Nephron (organoid): Measurements from ENCODE around the gene ZRSR2.

Experiments used
- H3K27ac Mint-ChIP-seq, 3 experiments: 2 replicates each; pipeline ENCODE4 v1.8.0; 2020; ENCODE audit warnings: mixed read lengths in 3 of 3, mild to moderate bottlenecking in 2 of 3, moderate library complexity in 1 of 3
- H3K27me3 Mint-ChIP-seq: 2 replicates; pipeline ENCODE4 v1.8.0; 2021; ENCODE audit warnings: low read depth, mild to moderate bottlenecking, moderate library complexity, mixed read lengths
- H3K36me3 Mint-ChIP-seq: 2 replicates; pipeline ENCODE4 v1.8.0; 2020; ENCODE audit warnings: low read depth, mixed read lengths
- H3K4me1 Mint-ChIP-seq: 2 replicates; pipeline ENCODE4 v1.8.0; 2020; ENCODE audit warnings: mixed read lengths
- H3K4me3 Mint-ChIP-seq, 3 experiments: 2 replicates each; pipeline ENCODE4 v1.8.0; 2020; ENCODE audit warnings: mild to moderate bottlenecking in 3 of 3, mixed read lengths in 3 of 3, moderate library complexity in 2 of 3
- H3K9me3 Mint-ChIP-seq: 2 replicates; pipeline ENCODE4 v1.8.0; 2020; ENCODE audit warnings: mixed read lengths
- TF ChIP-seq, protein P1 (sequence below), 3 experiments: fragments of 200-600 bp; sonication (generic); IDR thresholded peaks; one replicate each; pipeline ENCODE4 v1.5.0; 2021; ENCODE audit warnings: antibody characterized with exemption in 3 of 3; ENCODE audit not compliant: unreplicated experiment in 3 of 3

Gene ZRSR2

GRCh38 chrX:15813416-15813815 lies 23.1 kb downstream of the ZRSR2 start:
- TF ChIP-seq, protein P1, sequence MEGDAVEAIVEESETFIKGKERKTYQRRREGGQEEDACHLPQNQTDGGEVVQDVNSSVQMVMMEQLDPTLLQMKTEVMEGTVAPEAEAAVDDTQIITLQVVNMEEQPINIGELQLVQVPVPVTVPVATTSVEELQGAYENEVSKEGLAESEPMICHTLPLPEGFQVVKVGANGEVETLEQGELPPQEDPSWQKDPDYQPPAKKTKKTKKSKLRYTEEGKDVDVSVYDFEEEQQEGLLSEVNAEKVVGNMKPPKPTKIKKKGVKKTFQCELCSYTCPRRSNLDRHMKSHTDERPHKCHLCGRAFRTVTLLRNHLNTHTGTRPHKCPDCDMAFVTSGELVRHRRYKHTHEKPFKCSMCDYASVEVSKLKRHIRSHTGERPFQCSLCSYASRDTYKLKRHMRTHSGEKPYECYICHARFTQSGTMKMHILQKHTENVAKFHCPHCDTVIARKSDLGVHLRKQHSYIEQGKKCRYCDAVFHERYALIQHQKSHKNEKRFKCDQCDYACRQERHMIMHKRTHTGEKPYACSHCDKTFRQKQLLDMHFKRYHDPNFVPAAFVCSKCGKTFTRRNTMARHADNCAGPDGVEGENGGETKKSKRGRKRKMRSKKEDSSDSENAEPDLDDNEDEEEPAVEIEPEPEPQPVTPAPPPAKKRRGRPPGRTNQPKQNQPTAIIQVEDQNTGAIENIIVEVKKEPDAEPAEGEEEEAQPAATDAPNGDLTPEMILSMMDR (IDR thresholded peaks at IDR 0.05; ENCODE audit: unreplicated experiment in 3 of 3), result no peak
- H3K27ac Mint-ChIP-seq, result peak overlapping the region in 2 of 3 experiments; percentile 4 to 7
- H3K4me1 Mint-ChIP-seq, result peaks cover 15% of the 10 kb centered on the region
- H3K36me3 Mint-ChIP-seq, result peaks cover 71% of the 10 kb centered on the region
- H3K9me3 Mint-ChIP-seq, result no peaks in the 10 kb centered on the region
- no peaks in the 10 kb centered on the region for H3K27me3 Mint-ChIP-seq
- H3K4me3 Mint-ChIP-seq, result no peak overlapping the region

GRCh38 chrX:15814771-15815365 lies 24.6 kb downstream of the ZRSR2 start:
- Mint-ChIP-seq H3K27ac (no peak overlapping the region), H3K4me1 (peaks cover 15% of the 10 kb centered on the region), H3K27me3 (no peaks in the 10 kb centered on the region), H3K36me3 (peaks cover 62% of the 10 kb centered on the region), H3K4me3 (no peak overlapping the region), H3K9me3 (no peaks in the 10 kb centered on the region)
- TF ChIP-seq, protein P1 (IDR thresholded peaks at IDR 0.05; ENCODE audit: unreplicated experiment in 3 of 3), result no peak

DNA sequence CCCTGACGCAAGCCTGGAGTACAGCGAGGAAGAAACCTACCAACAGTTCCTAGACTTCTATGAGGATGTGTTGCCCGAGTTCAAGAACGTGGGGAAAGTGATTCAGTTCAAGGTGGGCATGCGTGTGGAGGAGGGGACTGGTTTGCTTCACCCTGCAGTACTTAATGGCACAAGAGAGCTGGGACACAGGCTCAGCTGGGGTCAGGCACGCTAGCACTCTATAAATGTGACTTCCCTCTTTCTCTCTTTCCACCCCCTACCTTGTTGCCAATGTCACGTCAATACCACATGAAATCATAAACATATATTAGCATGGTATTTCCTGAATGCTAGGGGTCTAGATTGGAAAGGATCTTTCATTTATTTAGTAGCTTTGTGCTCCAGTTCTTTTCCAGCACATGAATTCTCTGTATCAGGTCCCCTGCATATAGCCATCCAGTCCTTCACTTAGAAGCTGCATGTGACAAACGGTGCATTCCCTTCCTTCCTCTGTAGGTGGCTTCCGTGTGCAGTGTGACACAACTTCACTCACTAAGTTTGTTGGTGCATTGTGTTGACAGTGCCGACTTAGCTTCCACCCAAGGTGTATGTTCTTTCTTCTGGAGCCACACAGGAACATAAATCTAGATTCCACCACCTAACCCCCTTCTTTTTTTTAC lies 25.6 kb downstream of the ZRSR2 start:
- H3K9me3 Mint-ChIP-seq, result no peaks in the 10 kb centered on the region
- peaks cover 64% of the 10 kb centered on the region for H3K36me3 Mint-ChIP-seq
- no peak overlapping the region for H3K27ac Mint-ChIP-seq
- H3K4me3 Mint-ChIP-seq, result no peak overlapping the region
- TF ChIP-seq, protein P1 (IDR thresholded peaks at IDR 0.05; ENCODE audit: unreplicated experiment in 3 of 3), result peak; percentile 27 to 42 (median 34)
- H3K4me1 Mint-ChIP-seq, result peaks cover 15% of the 10 kb centered on the region
- no peaks in the 10 kb centered on the region for H3K27me3 Mint-ChIP-seq

GRCh38 chrX:15816438-15816809 lies 26.1 kb downstream of the ZRSR2 start:
- TF ChIP-seq, protein P1 (IDR thresholded peaks at IDR 0.05; ENCODE audit: unreplicated experiment in 3 of 3), result no peak
- H3K4me1 Mint-ChIP-seq, result peaks cover 15% of the 10 kb centered on the region
- no peak overlapping the region for H3K27ac Mint-ChIP-seq
- peaks cover 64% of the 10 kb centered on the region for H3K36me3 Mint-ChIP-seq
- H3K9me3 Mint-ChIP-seq, result no peaks in the 10 kb centered on the region
- no peak overlapping the region for H3K4me3 Mint-ChIP-seq
- no peaks in the 10 kb centered on the region for H3K27me3 Mint-ChIP-seq

DNA sequence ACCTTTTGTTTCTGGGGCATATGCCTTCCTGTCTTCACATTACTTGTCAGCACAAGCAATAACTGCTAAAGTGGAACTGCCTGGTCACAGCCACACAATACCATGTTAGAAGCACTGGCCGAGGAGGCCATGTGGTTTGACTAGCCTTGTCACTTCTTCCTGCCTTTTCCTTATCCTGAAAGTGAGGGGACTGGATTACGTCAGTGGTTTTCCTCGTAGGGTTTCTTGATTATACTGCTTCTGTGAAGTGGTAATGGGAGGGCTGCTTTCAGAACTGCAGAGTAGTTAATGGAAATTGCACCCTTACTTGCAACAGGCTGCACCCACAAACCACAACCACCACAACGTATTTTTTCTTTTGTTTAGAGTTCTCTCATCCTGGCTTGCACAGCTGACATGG lies 26.6 kb downstream of the ZRSR2 start:
- H3K4me3 Mint-ChIP-seq, result no peak overlapping the region
- H3K4me1 Mint-ChIP-seq, result peaks cover 15% of the 10 kb centered on the region
- H3K27me3 Mint-ChIP-seq, result no peaks in the 10 kb centered on the region
- H3K27ac Mint-ChIP-seq, result no peak overlapping the region
- TF ChIP-seq, protein P1 (IDR thresholded peaks at IDR 0.05; ENCODE audit: unreplicated experiment in 3 of 3), result no peak
- H3K9me3 Mint-ChIP-seq, result no peaks in the 10 kb centered on the region
- H3K36me3 Mint-ChIP-seq, result peaks cover 64% of the 10 kb centered on the region
